ENCODE measurements around the gene GRIK2.

Gene GRIK2

DNA sequence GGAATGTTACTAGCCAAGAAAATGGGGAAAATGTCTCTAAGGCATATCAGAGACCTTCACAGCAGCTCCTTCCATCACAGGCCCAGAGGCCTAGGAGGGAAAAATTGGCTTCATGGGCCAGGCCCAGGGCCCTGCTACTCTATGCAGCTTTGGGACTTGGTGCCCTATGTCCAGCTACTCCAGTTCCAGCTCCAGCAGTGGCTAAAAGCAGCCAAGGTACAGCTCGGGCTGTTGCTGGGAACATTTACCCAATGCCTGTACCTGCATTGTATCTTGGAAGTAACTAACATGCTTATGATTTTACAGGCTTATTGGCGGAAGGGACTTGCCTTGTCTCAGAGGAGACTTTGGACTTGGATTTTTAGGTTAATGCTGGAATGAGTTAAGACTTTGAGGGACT is 390.6 kb downstream of the GRIK2 start:
- no peak for DNase-seq (ENCODE audit: low read depth)
- H3K4me3 ChIP-seq (ENCODE audit: low read depth, low read length), result no peak overlapping the region
- TF ChIP-seq, protein P1, sequence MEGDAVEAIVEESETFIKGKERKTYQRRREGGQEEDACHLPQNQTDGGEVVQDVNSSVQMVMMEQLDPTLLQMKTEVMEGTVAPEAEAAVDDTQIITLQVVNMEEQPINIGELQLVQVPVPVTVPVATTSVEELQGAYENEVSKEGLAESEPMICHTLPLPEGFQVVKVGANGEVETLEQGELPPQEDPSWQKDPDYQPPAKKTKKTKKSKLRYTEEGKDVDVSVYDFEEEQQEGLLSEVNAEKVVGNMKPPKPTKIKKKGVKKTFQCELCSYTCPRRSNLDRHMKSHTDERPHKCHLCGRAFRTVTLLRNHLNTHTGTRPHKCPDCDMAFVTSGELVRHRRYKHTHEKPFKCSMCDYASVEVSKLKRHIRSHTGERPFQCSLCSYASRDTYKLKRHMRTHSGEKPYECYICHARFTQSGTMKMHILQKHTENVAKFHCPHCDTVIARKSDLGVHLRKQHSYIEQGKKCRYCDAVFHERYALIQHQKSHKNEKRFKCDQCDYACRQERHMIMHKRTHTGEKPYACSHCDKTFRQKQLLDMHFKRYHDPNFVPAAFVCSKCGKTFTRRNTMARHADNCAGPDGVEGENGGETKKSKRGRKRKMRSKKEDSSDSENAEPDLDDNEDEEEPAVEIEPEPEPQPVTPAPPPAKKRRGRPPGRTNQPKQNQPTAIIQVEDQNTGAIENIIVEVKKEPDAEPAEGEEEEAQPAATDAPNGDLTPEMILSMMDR (IDR thresholded peaks at IDR 0.05; ENCODE audit: low read depth, low read length, missing control alignments), result no peak

DNA sequence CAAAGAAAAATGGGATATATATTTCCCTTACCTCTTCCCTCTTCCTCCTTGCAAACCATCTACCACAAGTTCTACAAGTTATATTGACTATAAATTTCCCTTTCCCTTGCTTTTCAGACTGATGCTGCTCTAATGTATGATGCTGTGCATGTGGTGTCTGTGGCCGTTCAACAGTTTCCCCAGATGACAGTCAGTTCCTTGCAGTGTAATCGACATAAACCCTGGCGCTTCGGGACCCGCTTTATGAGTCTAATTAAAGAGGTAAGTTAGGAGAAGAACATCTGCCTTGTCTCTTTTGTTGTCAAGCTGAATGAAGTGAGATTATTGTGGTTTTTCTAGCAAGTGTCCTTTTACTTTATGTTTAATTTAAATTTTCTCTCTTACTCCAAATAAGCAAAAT is 406.0 kb downstream of the GRIK2 start:
- DNase-seq (ENCODE audit: low read depth), result no peak
- TF ChIP-seq, protein P1 (IDR thresholded peaks at IDR 0.05; ENCODE audit: low read depth, low read length, missing control alignments), result no peak
- no peak overlapping the region for H3K4me3 ChIP-seq (ENCODE audit: low read depth, low read length)

DNA sequence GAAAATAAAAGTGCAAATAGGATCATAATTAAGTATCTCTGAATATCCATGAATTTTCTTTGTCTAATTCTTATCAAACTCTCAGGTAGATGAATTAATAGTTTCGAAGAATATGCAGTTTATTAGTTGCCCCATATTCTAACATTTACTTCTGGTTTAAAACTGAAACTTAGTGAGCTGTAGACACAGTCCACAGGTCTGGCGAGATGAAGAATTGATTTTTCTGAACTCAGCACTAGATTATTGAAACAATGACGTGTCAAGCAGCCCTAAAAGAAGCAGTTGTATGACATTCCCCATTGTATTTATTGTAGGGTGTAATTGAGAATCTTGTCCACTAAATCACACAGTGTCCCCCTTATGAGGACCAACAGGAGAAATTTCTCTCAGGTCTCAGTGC is 407.1 kb downstream of the GRIK2 start:
- no peak for DNase-seq (ENCODE audit: low read depth)
- TF ChIP-seq, protein P1 (IDR thresholded peaks at IDR 0.05; ENCODE audit: low read depth, low read length, missing control alignments), result no peak
- no peak overlapping the region for H3K4me3 ChIP-seq (ENCODE audit: low read depth, low read length)

DNA sequence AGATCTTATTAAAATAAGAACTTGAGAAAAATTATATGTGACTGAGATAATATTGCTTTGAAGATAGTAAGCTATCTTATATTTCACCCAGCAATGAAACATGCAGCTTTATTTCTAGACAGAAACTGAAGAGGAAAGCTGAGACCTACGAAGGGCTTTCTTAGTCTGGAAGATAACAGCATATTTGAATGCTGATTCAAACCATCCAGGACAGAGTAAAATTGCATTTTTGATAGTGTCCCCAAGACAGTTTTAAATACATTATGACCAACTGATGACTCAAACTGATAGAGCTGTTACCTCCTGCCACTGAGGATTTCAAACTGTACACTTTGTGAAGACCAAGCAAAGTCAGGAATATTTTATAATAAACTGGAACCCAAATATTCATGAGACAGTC is 409.6 kb downstream of the GRIK2 start:
- TF ChIP-seq, protein P1 (IDR thresholded peaks at IDR 0.05; ENCODE audit: low read depth, low read length, missing control alignments), result no peak
- no peak overlapping the region for H3K4me3 ChIP-seq (ENCODE audit: low read depth, low read length)
- DNase-seq (ENCODE audit: low read depth), result no peak

DNA sequence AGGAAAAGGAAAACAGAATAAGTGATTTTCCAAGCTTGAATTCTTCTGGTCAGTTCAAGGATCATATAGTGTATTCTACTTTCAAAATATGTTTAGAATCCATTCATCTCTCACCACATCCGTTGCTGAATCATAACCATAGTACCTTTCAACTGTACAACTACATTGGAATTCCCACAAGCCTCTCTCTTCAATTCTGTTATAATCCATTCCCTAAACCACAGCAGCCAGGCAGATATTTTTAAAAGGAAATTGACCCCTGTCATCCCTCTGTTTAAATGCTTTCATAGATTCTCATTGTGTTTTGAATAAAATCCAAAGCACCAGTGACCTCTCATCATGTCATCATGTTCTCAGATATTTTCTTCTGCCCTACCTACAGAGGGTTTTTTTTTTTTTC is 412.7 kb downstream of the GRIK2 start:
- no peak overlapping the region for H3K4me3 ChIP-seq (ENCODE audit: low read depth, low read length)
- no peak for DNase-seq (ENCODE audit: low read depth)
- TF ChIP-seq, protein P1 (IDR thresholded peaks at IDR 0.05; ENCODE audit: low read depth, low read length, missing control alignments), result no peak

DNA sequence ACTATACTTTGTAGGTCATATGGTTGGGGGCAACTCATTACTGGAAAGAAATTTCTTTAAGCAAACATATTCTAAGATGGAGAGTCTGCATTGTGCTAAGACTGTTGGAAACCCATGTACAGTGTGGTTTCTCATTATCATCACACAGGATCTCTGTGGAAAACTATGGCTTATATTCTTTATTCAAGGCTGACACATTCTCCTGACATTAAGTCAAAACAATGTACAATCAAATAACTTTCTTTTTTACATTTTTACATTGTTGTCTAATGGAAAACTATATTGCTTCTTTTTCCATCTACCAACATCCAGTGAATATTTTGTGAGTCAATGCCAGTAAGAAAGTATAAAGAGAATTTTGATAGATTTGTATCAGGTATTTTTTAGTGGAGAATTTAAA is 417.6 kb downstream of the GRIK2 start:
- no peak overlapping the region for H3K4me3 ChIP-seq (ENCODE audit: low read depth, low read length)
- TF ChIP-seq, protein P1 (IDR thresholded peaks at IDR 0.05; ENCODE audit: low read depth, low read length, missing control alignments), result no peak
- DNase-seq (ENCODE audit: low read depth), result no peak

DNA sequence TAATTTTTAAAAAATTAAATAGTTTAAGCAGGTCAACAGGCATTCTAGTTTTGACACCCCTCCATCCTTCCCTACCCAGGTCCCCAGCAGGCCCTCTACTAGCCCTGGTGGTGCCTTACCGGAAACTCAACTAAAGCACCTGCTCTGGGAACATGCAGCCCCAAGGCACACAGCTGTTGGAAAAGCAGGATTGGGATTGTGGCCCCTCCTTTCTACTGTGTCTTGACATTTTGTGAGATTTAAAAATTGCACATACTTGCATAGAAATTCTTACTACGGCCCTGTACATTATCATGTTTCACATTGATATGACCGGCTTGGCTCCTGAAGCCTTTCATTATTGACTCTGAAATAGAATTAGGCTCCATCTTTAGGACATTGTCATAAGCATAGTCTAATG is 423.2 kb downstream of the GRIK2 start:
- no peak overlapping the region for H3K4me3 ChIP-seq (ENCODE audit: low read depth, low read length)
- TF ChIP-seq, protein P1 (IDR thresholded peaks at IDR 0.05; ENCODE audit: low read depth, low read length, missing control alignments), result no peak
- DNase-seq (ENCODE audit: low read depth), result no peak

Measured in GM12864 (cell line).